Right lobe of liver (tissue), 6 donors: Measurements from ENCODE around the gene ALPP. TPM values are rescaled to one million over a fixed set of nuclear protein-coding genes. Genes with fewer than 3 reads are reported as not detected.
"Not testable (repeated sequence)": the region's sequence is repeated elsewhere in the genome, so short reads cannot be mapped to it uniquely, and the experiment has no call there.

Experiments used
- ATAC-seq, 4 donors: fragments of 200-7000 bp; cut with Tn5 transposase; one replicate each; pipeline ENCODE4 v1.9.1; 2020; ENCODE audit warnings: mild to moderate bottlenecking in 4 of 4, moderate library complexity in 4 of 4
- DNase-seq, 3 donors: peaks; one replicate each; pipeline ENCODE4 v3.0.0-alpha.2; 2020
- H3K27ac ChIP-seq, 3 donors: fragments of 200-600 bp; one replicate each; pipeline ENCODE4 v1.8.0; 2022
- H3K27me3 ChIP-seq, 2 donors: fragments of 200-600 bp; one replicate each; pipeline ENCODE4 v1.8.0; 2022
- H3K36me3 ChIP-seq, 4 donors: fragments of 200-600 bp; sonication (generic) in 1 of 4; one replicate each; pipeline versions ENCODE4 v1.5.1 to v1.8.0; 2017 to 2022; ENCODE audit warnings: control low read depth in 1 of 4
- H3K4me1 ChIP-seq, 4 donors: fragments of 200-600 bp; sonication (generic) in 1 of 4; one replicate each; pipeline versions ENCODE4 v1.5.1 to v1.8.0; 2017 to 2022; ENCODE audit warnings: control low read depth in 1 of 4
- H3K4me3 ChIP-seq, 3 donors: fragments of 200-600 bp; one replicate each; pipeline ENCODE4 v1.8.0; 2022
- H3K9me3 ChIP-seq, 4 donors: fragments of 200-600 bp; sonication (generic) in 1 of 4; one replicate each; pipeline versions ENCODE4 v1.5.1 to v1.8.0; 2017 to 2022; ENCODE audit warnings: control low read depth in 1 of 4
- POLR2A ChIP-seq: fragments of 450-650 bp; IDR thresholded peaks from one replicate; pipeline ENCODE4 v1.6.1; 2017; ENCODE audit warnings: antibody characterized with exemption, mild to moderate bottlenecking
- WGBS: methylation state at CpG from one replicate; pipeline ENCODE4 v1.1.6; 2018; ENCODE audit warnings: low coverage, low lambda C conversion rate; ENCODE audit not compliant: insufficient coverage; ENCODE audit errors: missing lambda C conversion rate; 5-methylcytosine and 5-hydroxymethylcytosine counted together
- intact Hi-C, 2 donors: fragments of 100-400 bp; cut with DNase I; formaldehyde crosslinking; loops; one replicate each; pipeline versions ENCODE4 v1.11.2 to v1.14.1; 2022
- total RNA-seq, 6 experiments: library from RNA; depleted of rRNA in 2 of 6; stranded (reverse); fragments of >200 nt in 2 of 6; fragmentation: NEBNext Ultra II Directional in 3 of 6; extraction: Animal tissue kit (Norgen Biotek cat#: 25700) in 3 of 6; gene quantifications; one replicate each; pipeline versions ENCODE4 v1.1.0 to v1.2.4, GENCODE V29; 2016 to 2023
- TF ChIP-seq, protein P1 (sequence below), 4 donors: fragments of 200-600 bp in 3 of 4; fragments of 450-650 bp in 1 of 4; IDR thresholded peaks; one replicate each; pipeline versions ENCODE4 v1.5.1 to v1.8.0; 2016 to 2022; ENCODE audit warnings: antibody characterized with exemption in 4 of 4, mild to moderate bottlenecking in 2 of 4
- donor health status: DM: no; HTN: yes; CAD: no.
- donor health status: DM: no; HTN: no; CAD: no.
- donor health status: DM: no; HTN: no; CAD: no.
- donor health status: DM: no; HTN: yes; CAD: no.
- donor health status: DM: no; HTN: yes; CAD: no.

The ALPP gene
- total RNA-seq, 6 experiments from 2014 or later, result not detected

DNA sequence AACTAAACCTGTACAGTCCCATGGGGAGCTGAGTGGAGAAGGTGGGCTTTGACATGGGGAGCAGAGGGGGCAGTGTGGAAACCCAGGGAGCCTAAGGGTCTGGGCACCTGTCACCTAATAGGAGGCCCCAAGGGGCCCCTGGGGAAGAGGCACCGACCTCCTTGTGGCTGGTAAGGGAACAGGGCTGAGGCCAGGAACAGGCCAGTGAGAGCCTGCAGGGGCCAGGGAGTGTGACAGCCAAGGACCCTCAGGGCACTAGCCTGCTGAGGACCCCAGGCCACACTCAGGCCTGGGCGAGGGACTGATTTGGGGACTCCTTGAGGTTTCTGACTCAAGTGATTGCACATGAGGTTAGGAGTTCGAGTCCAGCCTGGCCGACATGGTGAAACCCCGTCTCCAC lies 24.5 kb upstream of the ALPP start:
- Histone ChIP-seq H3K4me1 (peaks cover 0 to 3% (median 0%) of the 10 kb centered on the region in 4 donors), H3K27ac (no peak overlapping the region), H3K4me3 (no peak overlapping the region), H3K9me3 (no peaks in the 10 kb centered on the region), H3K36me3 (no peaks in the 10 kb centered on the region), H3K27me3 (peaks cover 0 to 27% of the 10 kb centered on the region in 2 donors)
- peak in 1 of 4 donors; percentile 18 for ATAC-seq
- intact Hi-C loops, result no loop called here
- peak in 1 of 3 donors; percentile 23 for DNase-seq
- TF ChIP-seq, protein P1, sequence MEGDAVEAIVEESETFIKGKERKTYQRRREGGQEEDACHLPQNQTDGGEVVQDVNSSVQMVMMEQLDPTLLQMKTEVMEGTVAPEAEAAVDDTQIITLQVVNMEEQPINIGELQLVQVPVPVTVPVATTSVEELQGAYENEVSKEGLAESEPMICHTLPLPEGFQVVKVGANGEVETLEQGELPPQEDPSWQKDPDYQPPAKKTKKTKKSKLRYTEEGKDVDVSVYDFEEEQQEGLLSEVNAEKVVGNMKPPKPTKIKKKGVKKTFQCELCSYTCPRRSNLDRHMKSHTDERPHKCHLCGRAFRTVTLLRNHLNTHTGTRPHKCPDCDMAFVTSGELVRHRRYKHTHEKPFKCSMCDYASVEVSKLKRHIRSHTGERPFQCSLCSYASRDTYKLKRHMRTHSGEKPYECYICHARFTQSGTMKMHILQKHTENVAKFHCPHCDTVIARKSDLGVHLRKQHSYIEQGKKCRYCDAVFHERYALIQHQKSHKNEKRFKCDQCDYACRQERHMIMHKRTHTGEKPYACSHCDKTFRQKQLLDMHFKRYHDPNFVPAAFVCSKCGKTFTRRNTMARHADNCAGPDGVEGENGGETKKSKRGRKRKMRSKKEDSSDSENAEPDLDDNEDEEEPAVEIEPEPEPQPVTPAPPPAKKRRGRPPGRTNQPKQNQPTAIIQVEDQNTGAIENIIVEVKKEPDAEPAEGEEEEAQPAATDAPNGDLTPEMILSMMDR (IDR thresholded peaks at IDR 0.05), result no peak
- no peak for TF ChIP-seq POLR2A
- 95% methylated on average over 3 of the region's 5 CpGs for WGBS

DNA sequence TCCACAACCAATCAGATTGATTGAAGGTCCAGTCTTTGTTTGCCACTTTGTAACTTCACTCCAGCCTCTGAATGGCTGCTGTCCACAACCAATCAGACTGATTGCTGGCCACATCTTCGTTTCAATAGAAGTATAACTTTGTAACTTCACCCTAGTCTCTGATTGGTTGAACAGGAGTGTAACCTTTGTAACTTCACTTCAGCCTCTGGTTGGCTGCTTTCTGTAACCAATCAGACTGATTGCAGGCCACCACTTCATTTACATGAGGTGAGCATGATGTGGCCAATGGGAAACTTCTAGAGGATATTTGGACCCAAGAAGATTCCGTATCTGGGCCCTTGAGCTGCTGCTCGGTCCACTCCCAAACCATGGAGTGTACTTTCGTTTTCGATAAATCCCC lies 16.9 kb upstream of the ALPP start:
- H3K36me3 ChIP-seq, result no peaks in the 10 kb centered on the region
- ATAC-seq (no peak), DNase-seq (no peak)
- no peaks in the 10 kb centered on the region for H3K9me3 ChIP-seq
- no peak overlapping the region for H3K27ac ChIP-seq
- WGBS, result 85% methylated on average over 5 of the region's 5 CpGs
- H3K4me3 ChIP-seq, result no peak overlapping the region
- intact Hi-C loops, result no loop called here
- H3K27me3 ChIP-seq, result no peaks in the 10 kb centered on the region
- TF ChIP-seq POLR2A, result no peak
- no peaks in the 10 kb centered on the region for H3K4me1 ChIP-seq

DNA sequence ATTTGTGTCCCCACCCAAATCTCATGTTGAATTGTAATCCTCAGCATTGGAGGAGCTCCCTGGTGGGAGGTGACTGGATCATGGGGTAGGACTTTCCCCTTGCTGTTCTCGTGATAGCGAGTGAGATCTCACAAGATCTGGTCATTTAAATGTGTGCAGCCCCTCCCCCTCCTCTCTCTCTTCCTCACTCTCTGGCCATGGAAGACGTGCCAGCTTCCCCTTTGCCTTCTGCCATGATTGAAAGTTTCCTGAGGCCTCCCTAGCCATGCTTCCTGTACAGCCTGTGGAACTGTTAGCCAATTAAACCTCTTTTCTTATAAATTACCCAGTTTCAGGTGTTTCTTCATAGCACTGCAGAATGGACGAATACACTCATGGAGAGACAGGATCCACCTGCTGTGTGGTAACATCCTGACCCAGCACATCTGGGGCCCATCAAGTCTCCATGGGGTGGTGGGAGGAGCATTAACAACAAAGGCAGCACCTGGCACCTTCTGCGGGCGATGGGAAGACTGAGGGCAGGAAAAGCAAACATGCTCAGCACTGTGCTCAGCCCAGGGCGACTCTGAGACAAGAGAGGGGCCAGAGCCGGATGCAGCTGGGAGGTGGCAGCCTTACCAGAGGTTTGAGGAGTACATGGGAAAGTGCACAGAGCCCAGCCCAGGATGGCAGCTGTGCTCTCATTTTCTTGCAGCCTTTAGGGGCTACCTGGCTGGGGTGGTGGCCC lies 16.2 kb upstream of the ALPP start:
- H3K27ac ChIP-seq, result no peak overlapping the region
- H3K27me3 ChIP-seq, result no peaks in the 10 kb centered on the region
- intact Hi-C loops, result no loop called here
- no peak for TF ChIP-seq POLR2A
- TF ChIP-seq, protein P1 (IDR thresholded peaks at IDR 0.05), result no peak
- H3K9me3 ChIP-seq, result no peaks in the 10 kb centered on the region
- no peaks in the 10 kb centered on the region for H3K36me3 ChIP-seq
- ATAC-seq (no peak), DNase-seq (no peak)
- 67% methylated on average over 6 of the region's 8 CpGs for WGBS
- H3K4me3 ChIP-seq, result no peak overlapping the region
- H3K4me1 ChIP-seq, result no peaks in the 10 kb centered on the region

DNA sequence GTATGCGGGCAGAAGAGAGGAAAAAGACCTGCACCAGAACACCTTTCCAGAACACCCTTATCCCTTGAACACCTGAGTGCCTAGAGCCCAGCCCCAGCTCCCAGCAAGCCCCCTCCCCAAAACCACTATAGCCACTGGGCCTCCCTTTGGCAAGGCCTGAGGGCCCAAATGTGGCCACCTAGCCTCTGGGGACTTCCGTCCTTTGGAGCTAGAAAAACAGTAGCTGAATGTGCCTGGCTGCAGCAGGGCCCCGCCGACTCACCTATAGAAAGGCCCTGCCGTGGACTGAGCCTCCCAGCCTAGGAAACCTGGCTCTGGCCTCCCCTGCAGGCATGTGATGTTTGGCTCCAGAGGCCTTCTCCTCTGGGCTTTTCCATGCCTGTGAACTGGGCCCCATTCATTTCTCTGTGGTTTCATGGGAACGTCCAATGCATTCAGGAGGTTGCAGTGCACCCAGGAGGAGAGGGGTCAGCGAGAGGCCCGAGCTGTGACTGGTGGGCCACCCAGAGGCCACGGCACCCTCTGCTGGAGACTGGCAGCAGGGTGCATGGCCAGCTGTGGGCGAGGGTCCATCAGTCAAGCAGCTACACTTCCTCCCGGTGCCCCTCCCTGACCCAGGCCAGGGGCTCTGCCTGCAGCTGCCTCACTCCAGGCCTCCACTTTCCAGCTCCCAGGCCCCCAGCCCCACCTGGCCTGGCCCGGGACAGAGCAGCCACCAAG lies 15.3 kb upstream of the ALPP start:
- H3K9me3 ChIP-seq, H3K4me3 ChIP-seq, intact Hi-C loops, H3K27me3 ChIP-seq, H3K36me3 ChIP-seq, H3K27ac ChIP-seq, H3K4me1 ChIP-seq: not testable (repeated sequence)
- ATAC-seq (peak in 2 of 4 donors; percentile 11 to 35), DNase-seq (peak in 2 of 3 donors; percentile 33 to 39)
- WGBS, result no CpG with 5 or more reads among the region's 12 CpGs

DNA sequence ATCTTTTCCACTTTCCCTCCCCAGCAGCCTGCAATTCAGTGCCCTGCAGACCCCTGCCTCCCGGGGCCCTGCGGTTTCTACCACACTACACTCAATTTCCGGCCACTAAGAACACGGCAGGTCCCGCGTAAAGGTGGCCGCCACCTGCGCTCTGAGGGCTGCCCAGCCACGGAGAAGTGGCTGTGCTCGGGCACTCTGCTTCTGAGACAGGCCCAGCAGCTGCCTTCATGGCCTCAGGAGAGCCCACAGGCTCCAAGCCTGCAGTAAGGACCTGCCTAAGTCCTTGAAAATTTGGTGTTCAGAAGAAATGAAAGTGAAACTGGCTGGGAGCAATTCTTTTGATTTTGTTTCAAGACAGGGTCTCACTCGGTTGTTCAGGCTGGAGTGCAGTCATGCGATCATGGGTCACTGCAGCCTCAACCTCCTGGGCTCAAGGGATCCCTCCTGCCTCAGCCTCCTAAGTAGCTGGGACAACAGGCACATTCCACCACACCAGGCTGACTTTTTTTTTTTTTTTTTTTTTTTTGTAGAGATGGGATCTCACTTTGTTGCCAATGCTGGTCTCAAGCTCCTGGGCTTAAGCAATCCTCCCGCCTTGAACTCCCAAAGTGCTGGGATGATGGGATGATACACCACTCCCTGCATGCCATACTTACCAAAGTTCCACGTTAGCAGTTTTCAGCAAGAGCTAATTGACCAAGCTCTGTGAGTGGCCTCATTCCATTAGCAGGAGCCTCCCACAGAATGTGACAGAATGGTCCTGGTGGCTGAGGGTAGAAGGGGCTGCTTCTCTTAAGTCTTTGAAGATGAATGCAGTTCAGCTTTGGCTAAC lies 14.6 kb upstream of the ALPP start:
- 48% methylated on average over 4 of the region's 14 CpGs for WGBS
- no peaks in the 10 kb centered on the region for H3K4me1 ChIP-seq
- H3K9me3 ChIP-seq, result no peaks in the 10 kb centered on the region
- no peaks in the 10 kb centered on the region for H3K36me3 ChIP-seq
- no peak overlapping the region for H3K4me3 ChIP-seq
- ATAC-seq (peak in 3 of 4 donors; percentile 21 to 28 (median 22)), DNase-seq (peak in 2 of 3 donors; percentile 14 to 35)
- intact Hi-C loops, result no loop called here
- no peaks in the 10 kb centered on the region for H3K27me3 ChIP-seq
- H3K27ac ChIP-seq, result no peak overlapping the region
- TF ChIP-seq, protein P1 (IDR thresholded peaks at IDR 0.05), result no peak
- TF ChIP-seq POLR2A, result no peak

DNA sequence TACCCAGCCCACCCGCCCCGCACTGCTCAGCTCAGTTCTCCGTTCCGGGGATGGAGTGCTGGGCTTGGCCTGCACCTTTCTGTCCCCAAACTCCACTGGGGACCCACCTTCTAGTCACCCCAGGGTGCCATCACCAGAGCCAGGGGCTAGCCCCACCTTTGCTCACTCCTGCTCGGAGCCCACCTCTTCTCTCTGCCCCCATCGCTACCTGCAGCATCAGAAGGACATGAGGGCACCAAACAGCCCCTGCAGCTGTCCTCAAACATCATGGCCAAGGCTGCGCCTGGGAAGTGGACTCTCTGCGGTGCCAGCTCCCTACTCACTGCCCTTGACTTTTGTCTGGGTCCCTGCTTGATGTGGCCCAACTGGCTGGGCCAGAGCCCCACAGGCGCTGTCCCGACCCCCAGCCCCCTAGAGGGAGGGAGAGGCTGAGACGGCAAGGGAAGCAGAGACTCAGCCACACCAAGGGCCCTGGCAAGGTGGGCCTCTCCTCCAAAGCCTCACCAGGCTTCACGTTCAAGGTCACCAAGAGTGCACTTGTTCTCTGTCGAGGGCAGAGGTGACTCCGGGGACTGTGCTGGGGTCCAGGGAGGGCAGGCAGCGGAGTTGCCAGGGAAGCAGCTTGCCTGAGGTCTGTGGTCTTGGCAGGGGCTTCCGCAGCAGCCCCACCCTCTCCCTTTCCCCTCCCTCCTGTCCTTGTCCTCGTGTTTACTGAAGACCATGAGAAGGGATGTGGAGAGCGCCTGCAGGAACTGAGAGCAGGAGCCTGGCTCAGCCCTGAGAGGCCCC lies 13.6 kb upstream of the ALPP start:
- intact Hi-C loops, ATAC-seq, H3K27me3 ChIP-seq, H3K4me3 ChIP-seq, H3K36me3 ChIP-seq, H3K27ac ChIP-seq, H3K4me1 ChIP-seq, H3K9me3 ChIP-seq: not testable (repeated sequence)
- peak in 2 of 3 donors; percentile 27 to 36 for DNase-seq
- 90% methylated on average over 2 of the region's 18 CpGs for WGBS
